ENCODE measurements around the gene KLHL42. TPM values are rescaled to one million over a fixed set of nuclear protein-coding genes. Genes with fewer than 3 reads are reported as not detected.
"Not testable (repeated sequence)": the region's sequence is repeated elsewhere in the genome, so short reads cannot be mapped to it uniquely, and the experiment has no call there.

Gene KLHL42
- total RNA-seq, 1 donor from 2014 or later, result 36.7 TPM

DNA sequence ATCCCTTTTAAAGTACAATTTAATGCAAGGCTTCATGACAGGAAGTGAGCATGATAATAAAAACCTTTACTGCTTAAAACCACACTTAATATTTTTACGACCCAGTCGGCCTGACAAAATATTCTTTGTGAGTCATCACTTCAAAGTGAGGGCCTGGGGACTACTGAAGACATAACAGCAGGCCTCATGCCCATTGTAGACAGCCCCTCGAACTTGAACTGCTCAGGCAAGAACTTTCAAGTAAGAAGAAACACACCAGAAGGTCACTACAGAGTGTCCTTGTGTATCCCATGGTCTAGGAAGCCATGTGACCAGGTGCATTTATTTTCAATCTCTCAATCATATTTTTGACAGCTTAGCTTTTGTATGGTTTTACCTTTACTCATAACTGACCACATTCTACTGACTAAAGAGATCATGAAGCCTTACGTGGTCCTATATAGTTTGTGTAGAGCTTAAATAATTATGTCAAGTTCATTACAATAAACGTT lies 61.4 kb downstream of the KLHL42 start:
- Histone ChIP-seq H3K27ac (no peak overlapping the region), H3K27me3 (no peaks in the 10 kb centered on the region), H3K4me3 (no peak overlapping the region), H3K36me3 (no peaks in the 10 kb centered on the region), H3K4me1 (no peaks in the 10 kb centered on the region), H3K9me3 (no peaks in the 10 kb centered on the region)
- intact Hi-C loops (cut with DNase I), result no loop called here
- DNase-seq (ENCODE audit: low spot score in 2 of 2), result no peak
- TF ChIP-seq, protein P1, sequence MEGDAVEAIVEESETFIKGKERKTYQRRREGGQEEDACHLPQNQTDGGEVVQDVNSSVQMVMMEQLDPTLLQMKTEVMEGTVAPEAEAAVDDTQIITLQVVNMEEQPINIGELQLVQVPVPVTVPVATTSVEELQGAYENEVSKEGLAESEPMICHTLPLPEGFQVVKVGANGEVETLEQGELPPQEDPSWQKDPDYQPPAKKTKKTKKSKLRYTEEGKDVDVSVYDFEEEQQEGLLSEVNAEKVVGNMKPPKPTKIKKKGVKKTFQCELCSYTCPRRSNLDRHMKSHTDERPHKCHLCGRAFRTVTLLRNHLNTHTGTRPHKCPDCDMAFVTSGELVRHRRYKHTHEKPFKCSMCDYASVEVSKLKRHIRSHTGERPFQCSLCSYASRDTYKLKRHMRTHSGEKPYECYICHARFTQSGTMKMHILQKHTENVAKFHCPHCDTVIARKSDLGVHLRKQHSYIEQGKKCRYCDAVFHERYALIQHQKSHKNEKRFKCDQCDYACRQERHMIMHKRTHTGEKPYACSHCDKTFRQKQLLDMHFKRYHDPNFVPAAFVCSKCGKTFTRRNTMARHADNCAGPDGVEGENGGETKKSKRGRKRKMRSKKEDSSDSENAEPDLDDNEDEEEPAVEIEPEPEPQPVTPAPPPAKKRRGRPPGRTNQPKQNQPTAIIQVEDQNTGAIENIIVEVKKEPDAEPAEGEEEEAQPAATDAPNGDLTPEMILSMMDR (IDR thresholded peaks at IDR 0.05), result no peak

DNA sequence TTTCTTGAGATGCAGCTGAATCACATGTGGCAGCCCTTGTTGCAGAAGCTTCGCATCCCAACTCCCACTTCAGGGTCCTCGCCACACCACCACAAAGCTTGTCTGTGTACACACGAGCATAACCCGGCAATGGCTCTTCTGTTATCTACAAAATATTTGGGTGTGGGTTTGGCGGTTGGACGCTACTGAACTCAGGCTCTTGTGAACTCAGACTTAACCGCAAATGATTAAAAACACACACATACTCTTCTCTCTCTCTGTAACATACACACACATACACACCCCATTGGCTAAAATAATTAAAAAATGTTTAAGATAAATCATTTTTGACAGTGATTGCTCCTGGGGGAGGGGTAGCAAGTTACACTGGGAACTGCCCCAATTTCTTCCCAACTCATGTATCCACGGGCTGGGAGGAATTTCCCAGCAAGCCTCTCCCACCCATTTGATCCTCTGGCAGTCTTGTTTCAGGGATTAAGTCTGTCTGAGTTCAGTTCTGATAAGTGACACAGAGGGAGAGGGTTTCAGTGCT lies 63.7 kb downstream of the KLHL42 start:
- DNase-seq (ENCODE audit: low spot score in 2 of 2), result no peak
- intact Hi-C loops (cut with DNase I), result no loop called here
- Histone ChIP-seq H3K36me3 (no peaks in the 10 kb centered on the region), H3K4me1 (no peaks in the 10 kb centered on the region), H3K4me3 (no peak overlapping the region), H3K27me3 (no peaks in the 10 kb centered on the region), H3K27ac (no peak overlapping the region), H3K9me3 (no peaks in the 10 kb centered on the region)
- TF ChIP-seq, protein P1 (IDR thresholded peaks at IDR 0.05), result no peak

DNA sequence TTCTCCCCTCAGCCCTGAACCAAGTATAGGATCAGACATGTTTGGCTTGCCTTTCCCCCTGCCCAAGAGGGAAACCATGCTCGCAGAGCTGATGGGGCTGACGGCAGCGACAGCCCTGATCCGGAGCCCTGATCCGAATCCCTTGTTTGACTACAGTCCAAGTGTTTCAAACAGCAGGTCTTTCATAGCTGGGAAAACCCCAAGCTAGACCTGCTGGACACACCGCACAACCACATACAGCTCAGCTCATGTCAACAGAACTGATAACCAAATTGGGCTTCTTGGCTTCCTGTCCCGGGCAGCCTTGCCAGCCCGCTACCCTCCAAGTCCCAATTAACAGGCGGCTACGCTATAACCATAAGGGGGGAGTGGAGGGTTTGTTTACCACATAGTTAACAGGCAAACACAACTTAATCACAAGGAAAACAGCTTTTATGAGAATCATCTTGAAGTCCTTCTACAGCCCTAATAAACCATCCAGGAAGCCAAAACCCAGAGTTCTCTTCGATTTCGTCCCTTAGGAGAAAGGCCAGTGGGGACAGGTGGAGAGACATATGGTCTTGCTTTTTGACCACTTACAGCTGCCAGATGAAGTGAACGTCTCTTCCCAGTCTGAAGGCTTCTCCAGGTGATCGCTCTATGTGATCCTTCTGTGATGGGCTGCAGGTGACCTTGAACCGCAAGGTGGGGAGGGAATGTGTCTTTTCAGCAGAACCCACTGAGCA lies 64.5 kb downstream of the KLHL42 start:
- no peak overlapping the region for H3K4me3 ChIP-seq
- intact Hi-C loops (cut with DNase I), result no loop called here
- H3K9me3 ChIP-seq, result no peaks in the 10 kb centered on the region
- DNase-seq (ENCODE audit: low spot score in 2 of 2), result no peak
- no peak overlapping the region for H3K27ac ChIP-seq
- H3K27me3 ChIP-seq, result no peaks in the 10 kb centered on the region
- no peaks in the 10 kb centered on the region for H3K4me1 ChIP-seq
- no peaks in the 10 kb centered on the region for H3K36me3 ChIP-seq
- TF ChIP-seq, protein P1 (IDR thresholded peaks at IDR 0.05), result no peak

DNA sequence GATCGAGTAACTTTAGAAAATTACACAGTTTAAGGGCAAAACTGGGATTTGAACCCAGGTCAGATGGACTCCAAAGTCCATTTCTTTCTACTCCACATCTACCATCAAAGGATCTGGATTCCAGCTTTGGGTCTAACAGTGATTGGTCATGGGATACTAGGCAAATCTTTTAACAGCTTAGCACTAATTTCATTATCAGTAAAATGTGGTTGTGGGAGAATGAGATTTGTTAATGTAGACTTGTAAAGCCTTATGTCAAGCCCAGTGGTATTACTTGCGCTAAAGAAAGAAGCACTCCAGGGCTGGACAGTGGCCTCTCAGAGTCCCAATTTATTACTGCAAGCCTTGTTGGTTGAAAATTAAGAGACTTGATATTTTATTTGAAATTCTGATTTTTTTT lies 65.2 kb downstream of the KLHL42 start:
- no peak overlapping the region for H3K27ac ChIP-seq
- no peaks in the 10 kb centered on the region for H3K27me3 ChIP-seq
- no peaks in the 10 kb centered on the region for H3K9me3 ChIP-seq
- H3K36me3 ChIP-seq, result no peaks in the 10 kb centered on the region
- DNase-seq (ENCODE audit: low spot score in 2 of 2), result no peak
- H3K4me3 ChIP-seq, result no peak overlapping the region
- intact Hi-C loops (cut with DNase I), result no loop called here
- TF ChIP-seq, protein P1 (IDR thresholded peaks at IDR 0.05), result no peak
- H3K4me1 ChIP-seq, result no peaks in the 10 kb centered on the region

DNA sequence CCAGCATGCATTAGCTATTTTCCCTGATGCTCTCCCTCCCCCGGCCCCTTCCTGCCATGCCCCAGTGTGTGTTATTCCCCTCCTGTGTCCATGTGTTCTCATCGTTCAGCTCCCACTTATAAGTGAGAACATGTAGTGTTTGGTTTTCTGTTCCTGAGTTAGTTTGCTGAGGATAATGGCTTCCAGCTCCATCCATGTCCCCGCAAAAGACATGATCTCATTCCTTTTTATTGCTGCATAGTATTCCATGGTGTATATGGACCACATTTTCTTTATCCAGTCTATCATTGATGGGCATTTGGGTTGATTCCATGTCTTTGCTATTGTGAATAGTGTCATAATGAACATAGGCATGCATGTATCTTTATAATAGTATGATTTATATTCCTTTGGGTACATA lies 65.7 kb downstream of the KLHL42 start:
- not testable (repeated sequence) for H3K9me3 ChIP-seq, H3K4me1 ChIP-seq, H3K4me3 ChIP-seq

DNA sequence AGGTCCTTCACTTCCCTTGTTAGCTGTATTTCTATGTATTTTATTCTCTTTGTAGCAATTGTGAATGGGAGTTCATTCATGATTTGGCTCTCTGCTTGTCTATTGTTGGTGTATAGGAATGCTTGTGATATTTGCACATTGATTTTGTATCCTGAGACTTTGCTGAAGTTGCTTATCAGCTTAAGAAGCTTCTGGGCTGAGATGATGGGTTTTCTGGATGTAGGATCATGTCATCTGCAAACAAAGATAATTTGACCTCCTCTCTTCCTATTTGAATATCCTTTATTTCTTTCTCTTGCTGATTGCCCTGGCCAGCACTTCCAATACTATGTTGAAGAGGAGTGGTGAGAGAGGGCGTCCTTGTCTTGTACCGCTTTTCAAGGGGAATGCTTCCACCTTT lies 67.3 kb downstream of the KLHL42 start:
- H3K27me3 ChIP-seq; H3K27ac ChIP-seq; H3K4me1 ChIP-seq; DNase-seq (ENCODE audit: low spot score in 2 of 2); intact Hi-C loops (cut with DNase I); H3K36me3 ChIP-seq; H3K4me3 ChIP-seq; H3K9me3 ChIP-seq: not testable (repeated sequence)

More for the DNA sequence above, 65.7 kb downstream of the KLHL42 start:
- H3K27ac ChIP-seq; H3K36me3 ChIP-seq; intact Hi-C loops (cut with DNase I); DNase-seq (ENCODE audit: low spot score in 2 of 2); H3K27me3 ChIP-seq: not testable (repeated sequence)

Data from ascending aorta (tissue), 2 donors.